Mammary epithelial cell (primary cell): ENCODE results near the gene SFTPB.

Experiments
- EZH2 ChIP-seq: IDR thresholded peaks from 2 replicates; pipeline ENCODE4 v1.6.1; 2012; ENCODE audit warnings: low read length, inconsistent platforms, borderline replicate concordance
- TF ChIP-seq, protein P1 (sequence below), 2 donors: IDR thresholded peaks in 1 of 2; conservative IDR thresholded peaks in 1 of 2; 2 replicates each; pipeline ENCODE4 v1.5.1; 2011 to 2012; ENCODE audit warnings: inconsistent platforms in 2 of 2, low read length in 2 of 2, mild to moderate bottlenecking in 2 of 2, control low read depth in 1 of 2, low read depth in 1 of 2; ENCODE audit not compliant: insufficient read depth in 1 of 2; ENCODE audit errors: extremely low read depth in 1 of 2

DNA sequence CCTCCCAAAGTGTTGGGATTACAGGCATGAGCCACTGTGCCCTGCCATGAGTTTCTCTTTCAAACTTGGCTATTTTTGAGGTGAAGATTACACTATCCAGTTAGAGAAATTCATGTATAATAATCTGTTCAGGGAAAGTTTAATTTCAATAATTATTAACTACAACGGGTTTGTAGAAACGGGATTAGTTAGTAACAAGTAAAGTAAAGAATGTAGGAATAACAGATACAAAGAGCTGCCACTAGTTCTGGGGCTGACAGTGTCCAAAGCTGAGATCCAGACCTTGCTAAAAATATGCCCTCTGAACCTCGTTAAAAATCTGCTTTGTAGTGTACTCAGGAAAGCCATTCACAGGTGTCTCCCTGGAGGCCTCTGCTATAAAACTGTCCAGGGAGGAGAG, 16.9 kb downstream of the SFTPB start:
- TF ChIP-seq, protein P1, sequence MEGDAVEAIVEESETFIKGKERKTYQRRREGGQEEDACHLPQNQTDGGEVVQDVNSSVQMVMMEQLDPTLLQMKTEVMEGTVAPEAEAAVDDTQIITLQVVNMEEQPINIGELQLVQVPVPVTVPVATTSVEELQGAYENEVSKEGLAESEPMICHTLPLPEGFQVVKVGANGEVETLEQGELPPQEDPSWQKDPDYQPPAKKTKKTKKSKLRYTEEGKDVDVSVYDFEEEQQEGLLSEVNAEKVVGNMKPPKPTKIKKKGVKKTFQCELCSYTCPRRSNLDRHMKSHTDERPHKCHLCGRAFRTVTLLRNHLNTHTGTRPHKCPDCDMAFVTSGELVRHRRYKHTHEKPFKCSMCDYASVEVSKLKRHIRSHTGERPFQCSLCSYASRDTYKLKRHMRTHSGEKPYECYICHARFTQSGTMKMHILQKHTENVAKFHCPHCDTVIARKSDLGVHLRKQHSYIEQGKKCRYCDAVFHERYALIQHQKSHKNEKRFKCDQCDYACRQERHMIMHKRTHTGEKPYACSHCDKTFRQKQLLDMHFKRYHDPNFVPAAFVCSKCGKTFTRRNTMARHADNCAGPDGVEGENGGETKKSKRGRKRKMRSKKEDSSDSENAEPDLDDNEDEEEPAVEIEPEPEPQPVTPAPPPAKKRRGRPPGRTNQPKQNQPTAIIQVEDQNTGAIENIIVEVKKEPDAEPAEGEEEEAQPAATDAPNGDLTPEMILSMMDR (conservative IDR thresholded peaks at IDR 0.05 in 1 of 2, IDR thresholded peaks at IDR 0.05 in 1 of 2; ENCODE audit: extremely low read depth in 1 of 2, insufficient read depth in 1 of 2, low read depth in 1 of 2, low read length in 2 of 2): no peak
- no peak for TF ChIP-seq EZH2
